MM.1S (cell line): ENCODE results near the gene QSER1.

Experiments
- DNase-seq: peaks from one replicate; pipeline ENCODE4 v3.0.0-alpha.2; 2015
- H2AFZ ChIP-seq: fragments of 300-600 bp; sonication (generic); 2 replicates; pipeline ENCODE4 v1.6.0; 2016; ENCODE audit warnings: antibody characterized with exemption, low read length
- H3F3A ChIP-seq: fragments of 300-600 bp; sonication (generic); 2 replicates; pipeline ENCODE4 v1.6.1; 2016; ENCODE audit warnings: mild to moderate bottlenecking, antibody characterized with exemption, low read length, moderate library complexity, mixed read lengths; ENCODE audit not compliant: insufficient read depth
- H3K27ac ChIP-seq: fragments of 300-600 bp; sonication (generic); 2 replicates; pipeline ENCODE4 v1.5.1; 2016; ENCODE audit warnings: mild to moderate bottlenecking, low read length
- H3K27me3 ChIP-seq: fragments of 300-600 bp; sonication (generic); replicated peaks from 2 replicates; pipeline ENCODE4 v1.6.0; 2016; ENCODE audit warnings: low read length; ENCODE audit not compliant: insufficient read depth
- H3K36me3 ChIP-seq: fragments of 300-600 bp; sonication (generic); replicated peaks from 2 replicates; pipeline ENCODE4 v1.6.1; 2016; ENCODE audit warnings: mild to moderate bottlenecking, low read length, mixed read lengths; ENCODE audit not compliant: insufficient read depth
- H3K4me1 ChIP-seq: fragments of 300-600 bp; sonication (generic); 2 replicates; pipeline ENCODE4 v1.6.1; 2016; ENCODE audit warnings: low read length, mixed read lengths
- H3K4me2 ChIP-seq: fragments of 300-600 bp; sonication (generic); 2 replicates; pipeline ENCODE4 v1.6.0; 2016; ENCODE audit warnings: low read depth, low read length
- H3K4me3 ChIP-seq: fragments of 300-600 bp; sonication (generic); 2 replicates; pipeline ENCODE4 v1.5.1; 2016; ENCODE audit warnings: low read length, mixed read lengths
- H3K79me2 ChIP-seq: fragments of 300-600 bp; sonication (generic); 2 replicates; pipeline ENCODE4 v1.6.1; 2016; ENCODE audit warnings: mixed run types, low read length, mixed read lengths
- H3K9ac ChIP-seq: fragments of 300-600 bp; sonication (generic); 2 replicates; pipeline ENCODE4 v1.6.1; 2016; ENCODE audit warnings: low read length, mixed read lengths
- H3K9me2 ChIP-seq: fragments of 300-600 bp; sonication (generic); replicated peaks from 2 replicates; pipeline ENCODE4 v1.6.1; 2016; ENCODE audit warnings: mild to moderate bottlenecking, low read length, mixed read lengths; ENCODE audit not compliant: insufficient read depth
- H3K9me3 ChIP-seq: fragments of 300-600 bp; sonication (generic); replicated peaks from 2 replicates; pipeline ENCODE4 v1.6.1; 2016; ENCODE audit warnings: mild to moderate bottlenecking, low read length, mixed read lengths; ENCODE audit not compliant: insufficient read depth
- H4K20me1 ChIP-seq: fragments of 300-600 bp; sonication (generic); 2 replicates; pipeline ENCODE4 v1.6.1; 2016; ENCODE audit warnings: mild to moderate bottlenecking, low read length, moderate library complexity, mixed read lengths; ENCODE audit not compliant: insufficient read depth
- CTCF ChIP-seq: fragments of 300-600 bp; sonication (generic); IDR thresholded peaks from 2 replicates; pipeline ENCODE4 v1.5.1; 2016; ENCODE audit warnings: antibody characterized with exemption, low read length, mixed read lengths
- EZH2 ChIP-seq: fragments of 300-600 bp; sonication (generic); optimal IDR thresholded peaks from 2 replicates; pipeline ENCODE3; 2017; ENCODE audit warnings: low read depth, mild to moderate bottlenecking, antibody characterized with exemption, low read length, mixed read lengths
- EZH2phosphoT487 ChIP-seq: fragments of 300-600 bp; sonication (generic); IDR thresholded peaks from 2 replicates; pipeline ENCODE4 v1.6.1; 2018; ENCODE audit warnings: antibody characterized with exemption, low read length

The QSER1 gene

DNA sequence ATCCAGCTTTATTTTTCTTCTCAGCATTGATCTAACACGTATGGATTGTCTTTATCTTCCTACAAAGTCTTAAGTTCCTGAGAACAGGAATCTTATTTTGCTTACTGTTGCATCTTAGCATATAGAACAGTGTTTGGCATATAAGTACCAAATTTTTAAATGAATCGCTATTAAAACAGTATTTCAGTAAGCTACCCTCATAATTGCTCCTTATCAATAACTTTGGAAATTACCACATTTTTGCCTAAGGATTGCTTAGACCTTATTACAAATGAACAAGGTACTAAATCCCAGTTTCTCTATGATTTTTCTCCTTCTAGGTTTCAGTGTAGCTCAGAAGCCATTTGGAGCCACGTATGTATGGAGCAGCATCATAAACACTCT, 132.7 kb downstream of the QSER1 start:
- H2AFZ ChIP-seq = no peak overlapping the region
- no peaks in the 10 kb centered on the region for H3K79me2 ChIP-seq
- no peaks in the 10 kb centered on the region for H3K4me1 ChIP-seq
- no peak for DNase-seq
- no peaks in the 10 kb centered on the region for H3F3A ChIP-seq
- TF ChIP-seq EZH2phosphoT487 (no peak), EZH2 (no peak), CTCF (no peak)
- no peaks in the 10 kb centered on the region for H3K9me2 ChIP-seq
- H3K4me3 ChIP-seq = no peak overlapping the region
- no peaks in the 10 kb centered on the region for H3K27me3 ChIP-seq
- H3K9me3 ChIP-seq = no peaks in the 10 kb centered on the region
- H3K4me2 ChIP-seq = no peak overlapping the region
- no peak overlapping the region for H3K27ac ChIP-seq
- no peaks in the 10 kb centered on the region for H4K20me1 ChIP-seq
- no peaks in the 10 kb centered on the region for H3K36me3 ChIP-seq
- H3K9ac ChIP-seq = no peak overlapping the region

GRCh38 chr11:33027233-33027632, 134.6 kb downstream of the QSER1 start:
- Histone ChIP-seq H3K9ac (no peak overlapping the region), H3K9me3 (no peaks in the 10 kb centered on the region), H3K27ac (no peak overlapping the region), H3K4me2 (no peak overlapping the region), H3F3A (no peaks in the 10 kb centered on the region), H3K4me3 (no peak overlapping the region), H4K20me1 (no peaks in the 10 kb centered on the region), H3K36me3 (no peaks in the 10 kb centered on the region), H2AFZ (no peak overlapping the region), H3K27me3 (no peaks in the 10 kb centered on the region), H3K79me2 (no peaks in the 10 kb centered on the region), H3K9me2 (no peaks in the 10 kb centered on the region), H3K4me1 (no peaks in the 10 kb centered on the region)
- no peak for TF ChIP-seq EZH2phosphoT487
- no peak for TF ChIP-seq CTCF
- no peak for TF ChIP-seq EZH2
- DNase-seq = no peak

DNA sequence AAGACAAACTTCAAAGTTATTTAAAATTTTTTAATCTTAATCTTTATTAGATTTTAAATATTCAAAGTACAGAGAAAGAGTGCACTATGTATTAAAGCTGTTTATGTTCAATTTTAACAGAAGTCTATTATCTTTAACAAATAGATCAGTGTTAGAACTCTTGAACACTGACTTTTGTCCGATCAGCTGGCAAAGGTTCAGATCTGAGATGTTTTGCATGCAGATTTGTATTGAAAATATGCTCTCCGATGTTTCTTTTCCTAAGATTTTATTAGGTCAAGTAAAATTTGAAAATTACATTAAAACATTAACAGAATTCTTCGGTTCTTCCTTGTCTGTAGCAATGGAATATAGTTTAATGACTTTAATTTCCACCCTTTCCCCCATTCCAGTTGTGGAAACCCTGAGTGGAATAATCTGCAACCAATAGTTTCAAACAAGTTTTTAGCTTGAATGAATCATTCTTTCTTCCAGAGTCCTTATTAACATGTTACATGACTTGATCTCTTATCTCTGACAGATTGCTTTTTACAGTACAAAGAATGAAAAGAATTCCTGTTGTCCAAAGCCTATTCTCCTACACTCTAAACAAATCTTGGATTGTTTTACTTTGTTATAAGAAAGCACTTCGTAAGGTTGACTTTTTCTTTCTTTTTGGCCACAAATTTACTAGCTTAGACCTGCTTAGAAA, 135.4 kb downstream of the QSER1 start:
- Histone ChIP-seq H3K9me2 (no peaks in the 10 kb centered on the region), H3K9ac (no peak overlapping the region), H3K4me1 (no peaks in the 10 kb centered on the region), H4K20me1 (no peaks in the 10 kb centered on the region), H3F3A (no peaks in the 10 kb centered on the region), H3K4me3 (no peak overlapping the region), H2AFZ (no peak overlapping the region), H3K9me3 (no peaks in the 10 kb centered on the region), H3K4me2 (no peak overlapping the region), H3K27ac (no peak overlapping the region), H3K79me2 (no peaks in the 10 kb centered on the region), H3K27me3 (no peaks in the 10 kb centered on the region), H3K36me3 (no peaks in the 10 kb centered on the region)
- no peak for TF ChIP-seq EZH2phosphoT487
- no peak for TF ChIP-seq CTCF
- no peak for TF ChIP-seq EZH2
- no peak for DNase-seq
